DND-41 (cell line): ENCODE data around the gene CREB3L2.

ENCODE experiments used
- CTCF ChIP-seq: IDR thresholded peaks from 2 replicates; pipeline ENCODE4 v1.5.1; 2012; ENCODE audit warnings: borderline replicate concordance, low read length, moderate library complexity, mild to moderate bottlenecking; ENCODE audit not compliant: poor library complexity, severe bottlenecking; ENCODE audit errors: extremely low read depth
- EZH2 ChIP-seq: IDR thresholded peaks from 3 replicates; pipeline ENCODE4 v1.6.1; 2012; ENCODE audit warnings: borderline replicate concordance, low read depth, mild to moderate bottlenecking, moderate library complexity, low read length, inconsistent platforms; ENCODE audit not compliant: severe bottlenecking

DNA sequence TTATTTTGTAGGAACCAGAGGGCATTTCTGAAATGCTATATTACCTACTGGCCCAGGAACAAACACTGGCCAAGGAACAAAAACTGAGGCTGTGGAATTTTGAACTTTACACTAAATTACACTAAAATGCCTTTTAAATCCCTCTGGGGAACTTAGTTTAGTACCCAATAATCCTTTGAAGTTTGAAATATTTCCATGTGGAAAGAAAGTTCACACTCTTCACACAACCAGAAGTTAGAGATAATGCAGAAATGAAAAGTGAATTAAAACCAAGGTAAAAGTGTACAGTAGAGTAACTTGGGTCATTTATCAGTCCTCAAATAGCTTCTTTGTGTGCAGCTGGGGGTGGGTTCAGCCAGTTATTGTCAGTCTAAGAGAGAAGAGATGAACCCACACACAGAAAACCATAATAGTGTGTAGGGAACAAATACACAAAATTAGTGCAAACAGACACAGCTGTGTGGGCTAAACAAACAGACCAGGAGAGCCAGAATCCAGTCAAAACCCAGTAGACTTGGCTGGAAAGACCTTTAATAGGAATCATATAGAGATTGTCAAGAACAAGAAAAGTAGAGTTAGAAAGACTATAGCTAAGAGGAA is 108.6 kb downstream of the CREB3L2 start:
- no peak for TF ChIP-seq CTCF
- TF ChIP-seq EZH2 = no peak
